Adrenal gland (tissue), 5 donors: Measurements from ENCODE around the gene CEMIP2.

Experiments
- POLR2A ChIP-seq, 2 donors: fragments of 450-650 bp; IDR thresholded peaks; one replicate each; pipeline ENCODE4 v1.6.1; 2017; ENCODE audit warnings: antibody characterized with exemption in 2 of 2, mild to moderate bottlenecking in 2 of 2, moderate library complexity in 1 of 2
- TF ChIP-seq, protein P1 (sequence below), 6 experiments: fragments of 450-650 bp in 4 of 6; fragments of 200-600 bp in 2 of 6; sonication (generic) in 1 of 6; IDR thresholded peaks; 1 replicate in 5 of 6; 2 replicates in 1 of 6; pipeline versions ENCODE4 v1.5.1 to v1.8.0; 2016 to 2021; ENCODE audit warnings: antibody characterized with exemption in 6 of 6, mild to moderate bottlenecking in 2 of 6, moderate library complexity in 1 of 6
- donor health status: DM: no; HTN: no; CAD: no.

DNA sequence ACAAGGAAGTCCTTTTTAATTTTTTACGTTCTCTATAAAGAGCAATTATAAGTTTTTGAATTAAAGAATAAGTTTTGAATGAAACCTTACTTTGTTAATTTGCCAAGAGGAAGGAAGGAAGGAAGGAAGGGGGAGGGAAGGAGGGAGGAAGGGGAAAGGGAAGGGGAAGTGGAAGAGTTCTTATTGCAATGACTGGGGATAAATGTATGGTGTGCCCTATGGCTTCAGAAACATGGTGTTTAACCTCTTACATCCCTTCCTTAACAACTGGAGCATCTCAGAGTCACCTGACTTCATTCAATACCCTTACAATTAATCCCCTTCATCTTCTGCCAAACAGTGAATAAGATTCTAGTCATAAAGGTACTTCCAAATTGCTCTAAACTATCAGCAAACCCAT lies 16.0 kb downstream of the CEMIP2 start:
- TF ChIP-seq, protein P1, sequence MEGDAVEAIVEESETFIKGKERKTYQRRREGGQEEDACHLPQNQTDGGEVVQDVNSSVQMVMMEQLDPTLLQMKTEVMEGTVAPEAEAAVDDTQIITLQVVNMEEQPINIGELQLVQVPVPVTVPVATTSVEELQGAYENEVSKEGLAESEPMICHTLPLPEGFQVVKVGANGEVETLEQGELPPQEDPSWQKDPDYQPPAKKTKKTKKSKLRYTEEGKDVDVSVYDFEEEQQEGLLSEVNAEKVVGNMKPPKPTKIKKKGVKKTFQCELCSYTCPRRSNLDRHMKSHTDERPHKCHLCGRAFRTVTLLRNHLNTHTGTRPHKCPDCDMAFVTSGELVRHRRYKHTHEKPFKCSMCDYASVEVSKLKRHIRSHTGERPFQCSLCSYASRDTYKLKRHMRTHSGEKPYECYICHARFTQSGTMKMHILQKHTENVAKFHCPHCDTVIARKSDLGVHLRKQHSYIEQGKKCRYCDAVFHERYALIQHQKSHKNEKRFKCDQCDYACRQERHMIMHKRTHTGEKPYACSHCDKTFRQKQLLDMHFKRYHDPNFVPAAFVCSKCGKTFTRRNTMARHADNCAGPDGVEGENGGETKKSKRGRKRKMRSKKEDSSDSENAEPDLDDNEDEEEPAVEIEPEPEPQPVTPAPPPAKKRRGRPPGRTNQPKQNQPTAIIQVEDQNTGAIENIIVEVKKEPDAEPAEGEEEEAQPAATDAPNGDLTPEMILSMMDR (IDR thresholded peaks at IDR 0.05) = no peak
- TF ChIP-seq POLR2A (IDR thresholded peaks at IDR 0.05) = no peak
